SK-N-MC (cell line): ENCODE measurements around the gene CCDC57.

ENCODE experiments used
- EZH2 ChIP-seq: fragments of 200-600 bp; sonication (generic); IDR thresholded peaks from one replicate; pipeline ENCODE4 v1.6.1; 2017; ENCODE audit warnings: antibody characterized with exemption
- FOXP2 ChIP-seq: optimal IDR thresholded peaks from 2 replicates; pipeline ENCODE3; 2011; ENCODE audit warnings: mild to moderate bottlenecking, moderate library complexity; ENCODE audit not compliant: insufficient read depth; ENCODE audit errors: extremely low read length, control extremely low read depth
- POLR2AphosphoS5 ChIP-seq: IDR thresholded peaks from 2 replicates; pipeline ENCODE4 v1.6.1; 2012; ENCODE audit warnings: mild to moderate bottlenecking, low read depth, low read length, borderline replicate concordance

DNA sequence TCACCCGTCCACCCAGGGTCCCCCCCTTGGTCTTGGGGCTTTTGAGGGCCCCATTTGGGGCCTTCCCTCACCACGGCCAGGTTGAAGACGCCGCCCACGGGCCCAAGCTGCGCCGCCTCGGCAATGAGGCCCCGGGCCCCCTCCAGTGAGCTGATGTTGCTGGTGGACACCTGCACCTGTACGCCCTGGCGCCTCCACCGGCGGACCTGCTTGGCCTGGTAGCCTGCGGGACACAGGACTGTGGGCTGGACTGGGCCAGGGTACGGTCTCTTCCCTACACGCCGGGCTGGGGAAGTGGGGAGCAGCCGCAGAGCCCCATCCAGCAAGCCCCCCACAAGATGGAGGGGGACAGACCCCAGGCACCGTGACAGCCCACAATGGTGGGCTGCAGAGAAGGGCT lies 130.2 kb downstream of the CCDC57 start:
- no peak for TF ChIP-seq POLR2AphosphoS5
- TF ChIP-seq EZH2: no peak
- TF ChIP-seq FOXP2: no peak
